Caco-2 (cell line): Measurements from ENCODE around the gene FA2H. TPM values are rescaled to one million over a fixed set of nuclear protein-coding genes. Genes with fewer than 3 reads are reported as not detected.

Source experiments
- BruUV-seq: library from RNA; stranded (reverse); fragments of 400-500 nt; replicated peaks from 2 replicates; lab custom pipeline; 2021; lab: Mats Ljungman, UMichigan
- CTCF ChIA-PET: fragments of 300-600 bp; sonication (Branson Sonifier 250); formaldehyde crosslinking; loops from one replicate; lab custom pipeline; 2022; ENCODE audit warnings: antibody characterized with exemption; lab: Charles Lee
- POLR2A ChIA-PET: fragments of 300-600 bp; sonication (Branson Sonifier 250); formaldehyde crosslinking; loops from one replicate; lab custom pipeline; 2022; ENCODE audit warnings: antibody characterized with exemption; lab: Charles Lee
- DNase-seq, 2 experiments: peaks; one replicate each; pipeline versions ENCODE4 v3.0.0 to v3.0.0-alpha.2; 2020 to 2022
- H3K27me3 ChIP-seq: replicated peaks from 2 replicates; pipeline ENCODE4 v1.6.0; 2011; ENCODE audit warnings: low read length; ENCODE audit not compliant: control insufficient read depth, insufficient read depth
- H3K36me3 ChIP-seq: 2 replicates; pipeline ENCODE4 v1.5.1; 2011; ENCODE audit warnings: low read length; ENCODE audit not compliant: control insufficient read depth, insufficient read depth
- H3K4me1 ChIP-seq: fragments of 250-450 bp; sonication (Bioruptor Pico); 2 replicates; pipeline ENCODE4 v1.5.1; 2020; ENCODE audit warnings: mild to moderate bottlenecking
- H3K4me3 ChIP-seq: 2 replicates; pipeline ENCODE4 v1.5.1; 2011; ENCODE audit warnings: low read depth, mild to moderate bottlenecking, control low read depth, low read length
- H3K9me3 ChIP-seq: fragments of 250-450 bp; sonication (Bioruptor Pico); 2 replicates; pipeline ENCODE4 v1.5.1; 2020; ENCODE audit warnings: mild to moderate bottlenecking, moderate library complexity
- H3K27ac Mint-ChIP-seq: one replicate; pipeline ENCODE4 v1.8.0; 2022; ENCODE audit warnings: mixed read lengths; ENCODE audit not compliant: unreplicated experiment
- H3K27me3 Mint-ChIP-seq: one replicate; pipeline ENCODE4 v1.8.0; 2022; ENCODE audit warnings: mixed read lengths; ENCODE audit not compliant: insufficient read depth, unreplicated experiment
- H3K36me3 Mint-ChIP-seq: one replicate; pipeline ENCODE4 v1.8.0; 2022; ENCODE audit warnings: mild to moderate bottlenecking, mixed read lengths; ENCODE audit not compliant: insufficient read depth, unreplicated experiment
- H3K4me1 Mint-ChIP-seq: one replicate; pipeline ENCODE4 v1.8.0; 2022; ENCODE audit warnings: low read depth, mixed read lengths; ENCODE audit not compliant: unreplicated experiment
- H3K4me3 Mint-ChIP-seq: one replicate; pipeline ENCODE4 v1.8.0; 2022; ENCODE audit warnings: mild to moderate bottlenecking, moderate library complexity, mixed read lengths; ENCODE audit not compliant: unreplicated experiment
- H3K9me3 Mint-ChIP-seq: one replicate; pipeline ENCODE4 v1.8.0; 2022; ENCODE audit warnings: mixed read lengths; ENCODE audit not compliant: unreplicated experiment
- CTCF ChIP-seq, 2 experiments: fragments of 200-600 bp in 1 of 2; IDR thresholded peaks; 1 replicate in 1 of 2; 2 replicates in 1 of 2; pipeline versions ENCODE4 v1.5.1 to v1.8.0; 2011 to 2022; ENCODE audit warnings: antibody characterized with exemption in 1 of 2, control low read depth in 1 of 2, inconsistent platforms in 1 of 2, low read depth in 1 of 2, low read length in 1 of 2, mild to moderate bottlenecking in 1 of 2, moderate library complexity in 1 of 2; ENCODE audit not compliant: insufficient read depth in 1 of 2, severe bottlenecking in 1 of 2, unreplicated experiment in 1 of 2
- intact Hi-C: fragments of 100-400 bp; cut with micrococcal nuclease; formaldehyde crosslinking; loops from one replicate; pipeline ENCODE4 v1.10.0; 2022; ENCODE audit not compliant: unreplicated experiment
- total RNA-seq: library from RNA; stranded (reverse); gene quantifications from 2 replicates; pipeline ENCODE4 v1.2.3, GENCODE V29; 2022

The FA2H gene
- total RNA-seq, 1 experiment from 2014 or later: 21.3 TPM

- Mint-ChIP-seq H3K36me3 (no peaks in the 10 kb centered on the region), H3K27me3 (peaks cover 2% of the 10 kb centered on the region), H3K9me3 (no peaks in the 10 kb centered on the region), H3K4me3 (no peak overlapping the region), H3K4me1 (peaks cover 6% of the 10 kb centered on the region), H3K27ac (no peak overlapping the region)
- no peaks in the 10 kb centered on the region for H3K36me3 ChIP-seq
- no peaks in the 10 kb centered on the region for H3K27me3 ChIP-seq
- no peak for TF ChIP-seq CTCF (IDR thresholded peaks at IDR 0.05; ENCODE audit: insufficient read depth in 1 of 2, low read depth in 1 of 2, low read length in 1 of 2, severe bottlenecking in 1 of 2, unreplicated experiment in 1 of 2)
- H3K4me1 ChIP-seq: no peaks in the 10 kb centered on the region
- H3K4me3 ChIP-seq: no peak overlapping the region
- ChIA-PET CTCF (interaction anchor here (4.0 kb wide), 1 partner anchor 152 kb away, joined by 29 read pairs; no protein-coding TSS in a partner anchor), POLR2A (interaction anchor here (0.7 kb wide), 1 partner anchor 9 kb away, joined by 3 read pairs; the partner anchor contains the start of gene MLKL)
- DNase-seq: no peak
- intact Hi-C loops: no loop called here
- H3K9me3 ChIP-seq: no peaks in the 10 kb centered on the region
- BruUV-seq: no TSS peak
Measured at GRCh38 chr16:74710401-74710800, 64.2 kb downstream of the FA2H start.

GRCh38 chr16:74709441-74709877, 65.2 kb downstream of the FA2H start:
- Mint-ChIP-seq H3K4me3 (no peak overlapping the region), H3K9me3 (no peaks in the 10 kb centered on the region), H3K4me1 (peaks cover 6% of the 10 kb centered on the region), H3K36me3 (no peaks in the 10 kb centered on the region), H3K27ac (no peak overlapping the region), H3K27me3 (peaks cover 2% of the 10 kb centered on the region)
- TF ChIP-seq CTCF (IDR thresholded peaks at IDR 0.05; ENCODE audit: insufficient read depth in 1 of 2, low read depth in 1 of 2, low read length in 1 of 2, severe bottlenecking in 1 of 2, unreplicated experiment in 1 of 2): peak; percentile 95 to 99
- ChIA-PET CTCF (interaction anchor here (1.5 to 4.0 kb wide), 2 partner anchors 104 to 153 kb away, joined by 5 to 29 read pairs; no protein-coding TSS in a partner anchor), POLR2A (no interaction called here)
- no peak overlapping the region for H3K4me3 ChIP-seq
- H3K9me3 ChIP-seq: no peaks in the 10 kb centered on the region
- intact Hi-C loops: loop anchor here (1.0 kb wide), 4 partner anchors 65 to 421 kb away; partner anchors contain the start of gene FA2H
- DNase-seq: peak; percentile 83 to 92
- BruUV-seq: no TSS peak
- H3K36me3 ChIP-seq: no peaks in the 10 kb centered on the region
- H3K27me3 ChIP-seq: no peaks in the 10 kb centered on the region
- H3K4me1 ChIP-seq: no peaks in the 10 kb centered on the region

- BruUV-seq: no TSS peak
- Mint-ChIP-seq H3K27me3 (no peaks in the 10 kb centered on the region), H3K27ac (peak within 1 kb of the TSS; percentile 94), H3K9me3 (no peaks in the 10 kb centered on the region), H3K4me3 (peak within 1 kb of the TSS; percentile 97), H3K36me3 (peaks cover 17% of the 10 kb centered on the region), H3K4me1 (peaks cover 19% of the 10 kb centered on the region)
- peaks cover 3% of the 10 kb centered on the region; the same call in 1 of the 2 replicates for H3K9me3 ChIP-seq
- CTCF ChIA-PET: interaction anchor here (0.5 to 2.5 kb wide), 8 partner anchors 7 to 430 kb away, joined by 3 to 11 read pairs (median 4); partner anchors contain the start of genes FA2H, RFWD3 and WDR59
- H3K27me3 ChIP-seq: no peaks in the 10 kb centered on the region
- intact Hi-C loops: loop anchor here (2.0 kb wide), 1 partner anchor 34 kb away; the partner anchor contains the start of gene RFWD3
- peak within 1 kb of the TSS; percentile 66 for H3K4me3 ChIP-seq
- H3K4me1 ChIP-seq: no peaks in the 10 kb centered on the region
- POLR2A ChIA-PET: interaction anchor here (0.6 to 2.8 kb wide), 4 partner anchors 10 to 284 kb away, joined by 3 to 17 read pairs (median 4); partner anchors contain the start of genes RFWD3 and WDR59
- H3K36me3 ChIP-seq: no peaks in the 10 kb centered on the region
- peak; percentile 40 to 51 for TF ChIP-seq CTCF (IDR thresholded peaks at IDR 0.05; ENCODE audit: insufficient read depth in 1 of 2, low read depth in 1 of 2, low read length in 1 of 2, severe bottlenecking in 1 of 2, unreplicated experiment in 1 of 2)
- peak; percentile 71 to 76 for DNase-seq
Measured at GRCh38 chr16:74700438-74701225, 74.0 kb downstream of the FA2H start, which contains the start of gene MLKL. MLKL (minus strand) TSS chr16:74700862; CDS start chr16:74695757, 5,105 bp downstream.
